ENCODE measurements around the gene ZNF511. TPM values are rescaled to one million over a fixed set of nuclear protein-coding genes. Genes with fewer than 3 reads are reported as not detected.

The ZNF511 gene
- total RNA-seq, 1 donor from 2014 or later, result 25.5 TPM

DNA sequence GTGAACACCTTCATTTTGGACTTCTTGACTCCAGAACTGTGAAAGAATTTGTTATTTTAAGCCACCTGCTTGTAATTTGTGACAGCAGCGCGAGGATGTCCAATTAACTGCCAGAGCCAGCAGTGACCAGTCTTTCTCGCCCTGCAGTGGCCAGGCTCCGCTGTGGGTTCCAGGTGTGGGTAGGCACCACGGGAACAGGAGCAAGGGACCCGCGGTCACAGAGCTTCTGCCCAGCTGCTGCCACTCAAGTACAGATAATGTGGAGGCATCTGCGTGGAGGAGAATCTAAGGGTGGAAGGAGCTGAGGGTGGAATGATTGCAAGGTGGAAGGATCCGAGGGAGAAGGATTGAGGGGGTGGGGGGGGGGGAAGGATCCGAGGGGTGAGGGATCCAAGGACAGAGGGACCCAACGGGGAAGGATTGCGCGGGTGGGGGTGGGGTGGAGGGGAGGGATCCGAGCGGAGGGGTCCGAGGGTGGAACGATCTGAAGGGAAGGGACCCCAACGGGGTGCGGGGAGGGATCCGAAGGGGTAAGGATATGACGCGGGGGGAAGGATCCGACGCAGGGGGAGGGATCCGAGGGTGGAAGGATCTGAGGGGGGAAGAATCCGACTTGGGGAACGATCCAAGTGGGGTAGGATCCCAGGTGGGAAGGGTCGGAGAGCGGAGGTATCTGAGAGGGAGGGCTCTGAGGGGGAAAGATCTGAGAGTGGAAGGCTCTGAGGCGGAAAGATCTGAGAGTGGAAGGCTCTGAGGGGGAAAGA is 24.4 kb downstream of the ZNF511 start:
- Histone ChIP-seq H3K4me3 (ENCODE audit: insufficient read depth, low read depth, low read length) (no peak overlapping the region), H3K9ac (ENCODE audit: low read length) (no peak overlapping the region), H3K9me3 (ENCODE audit: insufficient read depth, low read depth, low read length) (no peaks in the 10 kb centered on the region), H3K27me3 (ENCODE audit: insufficient read depth, low read length) (peaks cover 37% of the 10 kb centered on the region), H3K4me2 (ENCODE audit: low read length) (no peak overlapping the region), H3K4me1 (ENCODE audit: insufficient read depth, low read length) (peaks cover 24% of the 10 kb centered on the region), H2AFZ (ENCODE audit: low read depth, low read length) (no peak overlapping the region), H3K27ac (ENCODE audit: low read depth, low read length) (no peak overlapping the region), H4K20me1 (ENCODE audit: insufficient read depth, low read length) (no peaks in the 10 kb centered on the region), H3K36me3 (ENCODE audit: insufficient read depth, low read length) (no peaks in the 10 kb centered on the region), H3K79me2 (ENCODE audit: insufficient read depth, low read length) (no peaks in the 10 kb centered on the region)
- DNase-seq (ENCODE audit: low read depth) (no peak), FAIRE-seq (no peak)
- Mint-ChIP-seq H3K36me3 (ENCODE audit: low read depth, unreplicated experiment) (peaks cover 2% of the 10 kb centered on the region), H3K27me3 (ENCODE audit: low read depth, unreplicated experiment) (peaks cover 37% of the 10 kb centered on the region), H3K27ac (ENCODE audit: unreplicated experiment) (no peak overlapping the region), H3K4me1 (ENCODE audit: low read depth, unreplicated experiment) (no peaks in the 10 kb centered on the region), H3K4me3 (ENCODE audit: unreplicated experiment) (no peak overlapping the region), H3K9me3 (ENCODE audit: unreplicated experiment) (peaks cover 4% of the 10 kb centered on the region)
- TF ChIP-seq, protein P1, sequence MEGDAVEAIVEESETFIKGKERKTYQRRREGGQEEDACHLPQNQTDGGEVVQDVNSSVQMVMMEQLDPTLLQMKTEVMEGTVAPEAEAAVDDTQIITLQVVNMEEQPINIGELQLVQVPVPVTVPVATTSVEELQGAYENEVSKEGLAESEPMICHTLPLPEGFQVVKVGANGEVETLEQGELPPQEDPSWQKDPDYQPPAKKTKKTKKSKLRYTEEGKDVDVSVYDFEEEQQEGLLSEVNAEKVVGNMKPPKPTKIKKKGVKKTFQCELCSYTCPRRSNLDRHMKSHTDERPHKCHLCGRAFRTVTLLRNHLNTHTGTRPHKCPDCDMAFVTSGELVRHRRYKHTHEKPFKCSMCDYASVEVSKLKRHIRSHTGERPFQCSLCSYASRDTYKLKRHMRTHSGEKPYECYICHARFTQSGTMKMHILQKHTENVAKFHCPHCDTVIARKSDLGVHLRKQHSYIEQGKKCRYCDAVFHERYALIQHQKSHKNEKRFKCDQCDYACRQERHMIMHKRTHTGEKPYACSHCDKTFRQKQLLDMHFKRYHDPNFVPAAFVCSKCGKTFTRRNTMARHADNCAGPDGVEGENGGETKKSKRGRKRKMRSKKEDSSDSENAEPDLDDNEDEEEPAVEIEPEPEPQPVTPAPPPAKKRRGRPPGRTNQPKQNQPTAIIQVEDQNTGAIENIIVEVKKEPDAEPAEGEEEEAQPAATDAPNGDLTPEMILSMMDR (IDR thresholded peaks at IDR 0.05; ENCODE audit: insufficient read depth, low read depth, low read length), result no peak
- no peak for TF ChIP-seq EZH2 (IDR thresholded peaks at IDR 0.05; ENCODE audit: insufficient read depth, low read length)

DNA sequence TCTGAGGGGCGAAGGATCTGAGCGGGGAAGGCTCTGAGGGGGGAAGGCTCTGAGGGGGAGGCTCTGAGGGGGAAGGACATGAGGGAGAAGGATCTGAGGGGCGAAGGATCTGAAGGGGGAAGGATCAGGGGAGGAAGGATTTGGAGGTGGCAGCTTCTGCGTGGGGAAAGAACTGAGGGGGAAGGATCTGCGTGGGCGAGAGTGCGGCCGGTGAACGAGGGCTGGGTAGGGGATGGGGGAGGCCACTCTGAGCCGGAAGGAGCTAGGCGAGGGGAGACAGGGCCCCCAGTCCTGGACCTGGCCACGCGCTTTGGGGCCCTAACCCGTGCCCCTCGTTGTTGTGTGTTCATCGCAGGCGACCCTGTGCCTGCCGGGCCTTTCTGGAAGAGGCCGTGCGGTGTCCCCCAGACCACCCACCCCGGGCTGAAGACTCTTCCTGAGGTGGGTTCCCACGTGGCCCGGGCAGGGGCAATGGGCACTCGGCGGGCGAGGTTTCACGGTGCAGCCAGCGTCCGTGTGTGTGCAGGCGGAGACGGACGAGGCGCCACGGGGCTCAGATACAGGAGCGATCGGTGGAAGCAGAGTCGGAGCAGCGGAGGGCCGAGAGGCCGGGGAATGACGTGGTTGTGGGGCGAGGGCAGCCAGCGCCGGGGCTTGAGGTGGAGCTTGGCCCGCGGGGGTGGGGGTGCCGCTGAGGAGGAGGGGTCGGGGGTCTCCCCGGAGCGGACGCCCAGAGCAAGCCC is 26.0 kb downstream of the ZNF511 start:
- Histone ChIP-seq H4K20me1 (ENCODE audit: insufficient read depth, low read length) (no peaks in the 10 kb centered on the region), H3K9ac (ENCODE audit: low read length) (no peak overlapping the region), H3K9me3 (ENCODE audit: insufficient read depth, low read depth, low read length) (no peaks in the 10 kb centered on the region), H3K4me3 (ENCODE audit: insufficient read depth, low read depth, low read length) (peak overlapping the region; percentile 33), H2AFZ (ENCODE audit: low read depth, low read length) (peak overlapping the region; percentile 56), H3K27me3 (ENCODE audit: insufficient read depth, low read length) (peaks cover 37% of the 10 kb centered on the region), H3K4me1 (ENCODE audit: insufficient read depth, low read length) (peaks cover 14% of the 10 kb centered on the region), H3K27ac (ENCODE audit: low read depth, low read length) (no peak overlapping the region), H3K4me2 (ENCODE audit: low read length) (peak overlapping the region; percentile 80), H3K79me2 (ENCODE audit: insufficient read depth, low read length) (no peaks in the 10 kb centered on the region), H3K36me3 (ENCODE audit: insufficient read depth, low read length) (no peaks in the 10 kb centered on the region)
- peak; percentile 16 for TF ChIP-seq EZH2 (IDR thresholded peaks at IDR 0.05; ENCODE audit: insufficient read depth, low read length)
- TF ChIP-seq, protein P1 (IDR thresholded peaks at IDR 0.05; ENCODE audit: insufficient read depth, low read depth, low read length), result no peak
- DNase-seq (ENCODE audit: low read depth) (no peak), FAIRE-seq (no peak)
- peaks cover 2% of the 10 kb centered on the region for H3K36me3 Mint-ChIP-seq (ENCODE audit: low read depth, unreplicated experiment)
- H3K4me1 Mint-ChIP-seq (ENCODE audit: low read depth, unreplicated experiment), result no peaks in the 10 kb centered on the region
- no peak overlapping the region for H3K4me3 Mint-ChIP-seq (ENCODE audit: unreplicated experiment)
- H3K9me3 Mint-ChIP-seq (ENCODE audit: unreplicated experiment), result peaks cover 4% of the 10 kb centered on the region
- peaks cover 32% of the 10 kb centered on the region for H3K27me3 Mint-ChIP-seq (ENCODE audit: low read depth, unreplicated experiment)
- H3K27ac Mint-ChIP-seq (ENCODE audit: unreplicated experiment), result no peak overlapping the region
